ENCODE results near the gene SPPL2B.

Gene SPPL2B

DNA sequence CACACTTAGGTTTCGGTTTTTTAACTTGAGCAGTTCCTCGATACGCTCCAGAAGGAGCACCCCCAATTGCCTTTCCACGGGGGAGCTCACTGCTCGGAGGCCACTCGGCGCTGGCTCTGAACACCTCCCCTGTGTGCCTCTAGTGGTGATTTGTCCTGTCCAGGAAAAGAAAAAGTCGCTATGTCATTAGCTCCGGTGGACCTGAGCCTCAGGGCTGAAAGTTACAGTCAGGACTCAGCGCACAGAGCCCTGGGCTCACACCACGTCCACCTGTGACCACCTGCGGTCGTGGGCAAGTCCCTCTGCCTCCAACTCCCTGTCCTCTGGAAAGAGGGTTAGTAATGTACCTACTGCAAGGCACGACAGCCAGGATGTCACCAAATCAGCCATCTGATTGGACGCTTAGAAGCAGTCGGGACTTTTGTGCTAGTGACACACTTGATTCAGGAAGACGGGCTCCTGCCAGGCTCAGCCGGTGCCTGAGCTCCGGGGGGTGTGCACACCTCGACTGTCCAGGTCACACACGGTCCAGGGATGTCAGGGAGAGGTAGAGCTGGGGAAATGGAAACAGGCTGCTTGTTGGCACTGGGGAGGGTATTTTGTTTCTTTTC, 27.7 kb downstream of the SPPL2B start:
- no peak for DNase-seq

DNA sequence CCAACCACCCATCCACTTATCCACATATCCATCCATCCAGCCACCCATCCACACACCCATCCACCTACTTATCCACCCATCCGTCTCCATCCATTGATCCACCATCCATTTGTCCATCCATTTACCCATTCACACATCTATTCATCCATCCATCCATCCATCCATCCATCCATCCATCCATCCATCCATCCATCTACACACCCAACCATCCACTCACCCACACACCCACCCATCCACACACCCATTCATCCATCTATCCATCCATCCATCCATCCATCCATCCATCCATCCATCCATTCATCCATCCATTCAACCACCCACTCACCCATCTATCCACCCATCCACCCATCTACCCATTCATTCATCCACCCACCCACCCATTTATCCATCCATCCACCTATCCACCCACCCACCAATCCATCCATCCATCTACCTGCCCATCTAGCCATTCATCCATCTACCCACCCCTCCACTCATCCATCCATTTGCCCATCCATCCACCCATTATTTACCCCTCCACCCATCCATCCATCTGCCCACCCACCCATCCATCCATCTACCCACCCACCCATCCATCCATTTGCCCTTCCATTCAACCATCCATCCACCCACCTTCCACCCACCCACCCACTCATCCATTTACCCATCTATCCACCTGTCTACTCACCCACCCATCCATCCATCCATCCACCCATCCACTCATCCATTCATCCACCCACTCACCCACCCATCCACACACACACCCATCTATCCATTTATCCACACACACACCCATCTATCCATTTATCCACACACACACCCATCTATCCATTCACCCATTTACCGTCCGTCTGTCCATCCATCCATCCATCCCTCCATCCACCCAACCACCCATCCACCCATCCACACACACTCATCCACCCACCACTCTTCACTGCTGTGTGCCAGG, 29.1 kb downstream of the SPPL2B start:
- no peak for DNase-seq

- DNase-seq = no peak
Measured at GRCh38 chr19:2358548-2359173, 30.2 kb downstream of the SPPL2B start.

- no peak for DNase-seq
Measured at GRCh38 chr19:2359992-2360685, 31.7 kb downstream of the SPPL2B start, which contains the start of gene TMPRSS9. Gene TMPRSS9 (plus strand): TSS chr19:2360265. CDS start chr19:2389786, 29,521 bp downstream.

GRCh38 chr19:2360833-2361232, 32.3 kb downstream of the SPPL2B start:
- no peak for DNase-seq

GRCh38 chr19:2361246-2362045, 33.0 kb downstream of the SPPL2B start:
- no peak for DNase-seq

- no peak for DNase-seq
Measured at GRCh38 chr19:2362046-2362969, 33.8 kb downstream of the SPPL2B start.

- no peak for DNase-seq
Measured at GRCh38 chr19:2362970-2363300, 34.5 kb downstream of the SPPL2B start.

- DNase-seq = no peak
Measured at GRCh38 chr19:2363419-2363818, 34.9 kb downstream of the SPPL2B start.

- DNase-seq = no peak
Measured at GRCh38 chr19:2365201-2365970, 36.9 kb downstream of the SPPL2B start.

- DNase-seq = no peak
Measured at GRCh38 chr19:2371656-2372055, 43.2 kb downstream of the SPPL2B start.

GRCh38 chr19:2372076-2372612, 43.7 kb downstream of the SPPL2B start:
- no peak for DNase-seq

DNA sequence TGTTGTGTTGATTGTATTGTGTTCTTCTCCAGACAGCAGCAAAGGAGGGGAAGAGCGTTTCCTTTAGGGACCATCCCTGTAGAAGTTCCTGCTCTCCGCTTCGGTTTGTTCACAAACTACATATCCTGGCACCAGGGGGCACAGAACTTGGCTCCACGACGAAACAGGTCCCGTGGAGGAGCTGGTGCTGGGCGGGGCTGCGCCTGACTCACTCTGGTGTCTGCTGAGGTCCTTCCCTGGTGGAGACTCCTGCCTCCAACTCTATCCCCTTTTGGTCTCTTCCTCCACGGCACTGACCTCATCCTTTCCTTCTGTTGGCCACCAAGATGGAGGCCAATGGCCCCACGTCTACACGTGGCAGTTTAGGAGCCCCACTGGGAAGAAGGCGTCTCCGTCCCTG, 46.3 kb downstream of the SPPL2B start:
- no peak for DNase-seq

- DNase-seq = no peak
Measured at GRCh38 chr19:2375353-2376121, 47.1 kb downstream of the SPPL2B start.

- DNase-seq = no peak
Measured at GRCh38 chr19:2376784-2377519, 48.5 kb downstream of the SPPL2B start.

DNA sequence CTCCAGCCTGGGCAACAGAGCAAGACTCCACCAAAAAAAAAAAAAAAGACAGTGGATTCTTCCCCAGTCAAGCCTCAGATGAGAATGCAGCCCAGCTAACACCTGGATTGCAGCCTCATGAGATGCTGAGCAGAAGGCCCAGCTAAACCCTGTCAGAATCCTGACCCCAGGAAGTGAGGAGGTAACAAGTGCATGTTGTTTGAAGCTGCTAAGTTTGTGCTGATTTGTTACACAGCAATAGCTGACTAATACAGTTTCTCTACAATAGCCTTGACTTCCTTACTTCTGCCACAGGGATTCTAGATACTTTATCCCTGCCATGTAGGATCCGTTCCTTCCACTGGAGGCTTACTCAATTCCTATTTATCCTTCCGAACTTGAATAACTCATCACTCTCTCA, 52.1 kb downstream of the SPPL2B start:
- no peak for DNase-seq

- no peak for DNase-seq
Measured at GRCh38 chr19:2381148-2381820, 52.8 kb downstream of the SPPL2B start.

Measured in effector CD4-positive, alpha-beta T cell (primary cell).